Panc1 (cell line): ENCODE measurements around the gene MLST8. TPM values are rescaled to one million over a fixed set of nuclear protein-coding genes. Genes with fewer than 3 reads are reported as not detected.

Experiments
- ATAC-seq: fragments of 200-7000 bp; cut with Tn5 transposase; 2 replicates; pipeline ENCODE4 v1.9.1; 2020; ENCODE audit warnings: mild to moderate bottlenecking, moderate library complexity
- BruUV-seq: library from RNA; stranded (reverse); fragments of 400-500 nt; replicated peaks from 2 replicates; lab custom pipeline; 2021; lab: Mats Ljungman, UMichigan
- CTCF ChIA-PET: fragments of 300-600 bp; sonication (Branson Sonifier 250); formaldehyde crosslinking; loops from one replicate; lab custom pipeline; 2022; ENCODE audit warnings: antibody characterized with exemption; lab: Charles Lee
- POLR2A ChIA-PET: fragments of 300-600 bp; sonication (Branson Sonifier 250); formaldehyde crosslinking; loops from one replicate; lab custom pipeline; 2022; ENCODE audit warnings: antibody characterized with exemption; lab: Charles Lee
- DNase-seq: peaks from one replicate; pipeline ENCODE4 v3.0.0-alpha.2; 2010; ENCODE audit warnings: low read depth, low spot score
- H3K27ac ChIP-seq: 2 replicates; pipeline ENCODE4 v1.5.1; 2011; ENCODE audit warnings: mild to moderate bottlenecking, low read length, inconsistent platforms
- H3K27me3 ChIP-seq: fragments of 200-500 bp; sonication (Bioruptor generic); 2 replicates; pipeline ENCODE4 v1.6.0; 2014; ENCODE audit warnings: low read length, inconsistent platforms; ENCODE audit not compliant: control insufficient read depth, insufficient read depth
- H3K36me3 ChIP-seq: fragments of 200-500 bp; sonication (Bioruptor generic); 2 replicates; pipeline ENCODE4 v1.5.1; 2014; ENCODE audit warnings: inconsistent platforms, mild to moderate bottlenecking, low read length, moderate library complexity; ENCODE audit not compliant: control insufficient read depth, insufficient read depth
- H3K4me1 ChIP-seq: 2 replicates; pipeline ENCODE4 v1.5.1; 2011; ENCODE audit warnings: inconsistent platforms, mild to moderate bottlenecking, low read length, moderate library complexity; ENCODE audit not compliant: control insufficient read depth, insufficient read depth
- H3K4me3 ChIP-seq, 2 experiments: 2 replicates each; pipeline ENCODE4 v1.5.1; 2011 to 2012; ENCODE audit warnings: low read depth in 2 of 2, low read length in 2 of 2, mild to moderate bottlenecking in 2 of 2, inconsistent platforms in 1 of 2, moderate library complexity in 1 of 2
- H3K9me3 ChIP-seq: fragments of 200-500 bp; sonication (Bioruptor generic); 2 replicates; pipeline ENCODE4 v1.5.1; 2014; ENCODE audit warnings: low read depth, mild to moderate bottlenecking, inconsistent platforms, low read length, moderate library complexity; ENCODE audit not compliant: control insufficient read depth, insufficient read depth
- CTCF ChIP-seq: fragments of 450-650 bp; IDR thresholded peaks from 2 replicates; pipeline ENCODE4 v1.5.1; 2017; ENCODE audit warnings: mild to moderate bottlenecking
- POLR2AphosphoS5 ChIP-seq: IDR thresholded peaks from 2 replicates; pipeline ENCODE4 v1.6.1; 2012; ENCODE audit warnings: mild to moderate bottlenecking, low read depth, low read length, moderate library complexity
- REST ChIP-seq, 2 experiments: IDR thresholded peaks; 2 replicates each; pipeline ENCODE4 v1.6.1; 2011 to 2012; ENCODE audit warnings: low read depth in 2 of 2, control low read depth in 1 of 2, low read length in 1 of 2, mild to moderate bottlenecking in 1 of 2, moderate library complexity in 1 of 2; ENCODE audit not compliant: insufficient read depth in 1 of 2
- SIN3A ChIP-seq: IDR thresholded peaks from 2 replicates; pipeline ENCODE4 v1.6.1; 2012; ENCODE audit warnings: low read depth, mild to moderate bottlenecking, low read length, moderate library complexity, borderline replicate concordance; ENCODE audit not compliant: insufficient read depth
- TCF7L2 ChIP-seq: IDR thresholded peaks from 2 replicates; pipeline ENCODE4 v1.6.1; 2011; ENCODE audit warnings: mild to moderate bottlenecking, low read depth, low read length, inconsistent platforms
- in situ Hi-C: cut with HindIII; loops from 2 replicates; pipeline ENCODE4 v1.10.0; 2016; ENCODE audit warnings: low sequenced_read_pairs, low pct_unique_long_range_greater_than_20kb
- intact Hi-C: fragments of 100-400 bp; cut with micrococcal nuclease; formaldehyde crosslinking; loops from one replicate; pipeline ENCODE4 v1.10.0; 2022; ENCODE audit not compliant: unreplicated experiment
- total RNA-seq: library from RNA; stranded (reverse); gene quantifications from one replicate; pipeline ENCODE4 v1.2.1, GENCODE V29; 2021; ENCODE audit not compliant: unreplicated experiment

The MLST8 gene
- total RNA-seq, 1 experiment from 2014 or later: 91.1 TPM

- Histone ChIP-seq H3K4me3 (no peak overlapping the region), H3K4me1 (no peaks in the 10 kb centered on the region), H3K9me3 (no peaks in the 10 kb centered on the region), H3K27me3 (no peaks in the 10 kb centered on the region), H3K27ac (no peak overlapping the region), H3K36me3 (no peaks in the 10 kb centered on the region)
- ChIA-PET CTCF (no interaction called here), POLR2A (interaction anchor here (0.6 kb wide), 1 partner anchor 24 kb away, joined by 5 read pairs; no protein-coding TSS in a partner anchor)
- intact Hi-C loops: no loop called here
- no TSS peak for BruUV-seq
- ATAC-seq (no peak), DNase-seq (no peak)
- no peak for TF ChIP-seq REST (IDR thresholded peaks at IDR 0.05; ENCODE audit: insufficient read depth in 1 of 2, low read depth in 2 of 2, low read length in 1 of 2)
- no peak for TF ChIP-seq CTCF
- no peak for TF ChIP-seq POLR2AphosphoS5
- no peak for TF ChIP-seq SIN3A
- no peak for TF ChIP-seq TCF7L2
- in situ Hi-C loops: no loop called here
Measured at GRCh38 chr16:2180962-2181923, 24.0 kb upstream of the MLST8 start.

- H3K4me3 ChIP-seq: no peak overlapping the region
- ChIA-PET CTCF (no interaction called here), POLR2A (no interaction called here)
- TF ChIP-seq REST (IDR thresholded peaks at IDR 0.05; ENCODE audit: insufficient read depth in 1 of 2, low read depth in 2 of 2, low read length in 1 of 2): no peak
- TF ChIP-seq TCF7L2: no peak
- TF ChIP-seq POLR2AphosphoS5: no peak
- no peak for TF ChIP-seq CTCF
- no peak for TF ChIP-seq SIN3A
- no peaks in the 10 kb centered on the region for H3K4me1 ChIP-seq
- BruUV-seq: no TSS peak
- no peaks in the 10 kb centered on the region for H3K36me3 ChIP-seq
- DNase-seq: no peak
- H3K27me3 ChIP-seq: no peaks in the 10 kb centered on the region
- no peak overlapping the region for H3K27ac ChIP-seq
- no peak for ATAC-seq
- in situ Hi-C loops: no loop called here
- intact Hi-C loops: no loop called here
- no peaks in the 10 kb centered on the region for H3K9me3 ChIP-seq
Measured at GRCh38 chr16:2181952-2182351, 23.3 kb upstream of the MLST8 start.
